ENCODE results near the gene PCMTD2.
"Not testable (repeated sequence)": the region's sequence is repeated elsewhere in the genome, so short reads cannot be mapped to it uniquely, and the experiment has no call there.

The PCMTD2 gene

DNA sequence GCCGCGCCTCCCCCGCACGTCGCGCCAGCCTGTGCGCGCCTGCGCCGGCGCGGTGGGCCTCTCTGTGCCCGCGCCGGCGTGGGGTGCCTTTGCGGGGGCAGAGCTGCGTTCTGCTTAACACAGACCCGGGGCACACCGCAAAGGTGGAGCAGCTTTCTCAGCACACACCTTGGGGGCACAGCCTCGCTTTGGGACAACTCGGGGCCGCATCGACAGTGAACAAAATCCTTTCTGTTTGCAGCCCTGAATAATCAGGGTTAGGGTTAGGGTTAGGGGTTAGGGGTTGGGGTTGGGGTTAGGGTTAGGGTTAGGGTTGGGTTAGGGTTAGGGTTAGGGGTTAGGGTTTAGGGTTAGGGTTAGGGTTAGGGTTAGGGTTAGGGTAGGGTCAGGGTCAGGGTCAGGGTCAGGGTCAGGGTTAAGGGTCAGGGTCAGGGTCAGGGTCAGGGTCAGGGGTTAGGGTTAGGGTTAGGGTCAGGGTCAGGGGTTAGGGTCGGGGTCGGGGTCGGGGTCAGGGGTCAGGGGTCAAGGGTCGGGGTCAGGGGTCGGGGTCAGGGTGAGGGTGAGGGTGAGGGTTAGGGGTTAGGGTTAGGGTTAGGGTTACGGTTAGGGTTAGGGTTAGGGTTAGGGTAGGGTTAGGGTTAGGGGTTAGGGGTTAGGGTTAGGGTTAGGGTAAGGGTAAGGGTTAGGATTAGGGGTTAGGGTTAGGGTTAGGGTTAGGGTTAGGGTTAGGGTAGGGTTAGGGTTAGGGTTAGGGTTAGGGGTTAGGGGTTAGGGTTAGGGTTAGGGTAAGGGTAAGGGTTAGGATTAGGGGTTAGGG, 31.1 kb downstream of the PCMTD2 start:
- DNase-seq (ENCODE audit: low read depth, low spot score): not testable (repeated sequence)

DNA sequence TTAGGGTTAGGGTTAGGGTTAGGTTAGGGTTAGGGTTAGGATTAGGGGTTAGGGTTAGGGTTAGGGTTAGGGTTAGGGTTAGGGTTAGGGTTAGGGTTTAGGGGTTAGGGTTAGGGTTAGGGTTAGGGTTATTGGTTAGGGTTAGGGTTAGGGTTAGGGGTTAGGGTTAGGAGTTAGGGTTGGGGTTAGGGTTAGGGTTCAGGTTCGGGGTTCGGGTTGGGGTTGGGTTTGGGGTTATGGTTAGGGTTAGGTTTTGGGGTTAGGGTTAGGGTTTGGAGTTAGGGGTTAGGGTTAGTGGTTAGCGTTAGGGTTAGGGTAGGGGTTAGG, 31.7 kb downstream of the PCMTD2 start:
- DNase-seq (ENCODE audit: low read depth, low spot score): not testable (repeated sequence)

DNA sequence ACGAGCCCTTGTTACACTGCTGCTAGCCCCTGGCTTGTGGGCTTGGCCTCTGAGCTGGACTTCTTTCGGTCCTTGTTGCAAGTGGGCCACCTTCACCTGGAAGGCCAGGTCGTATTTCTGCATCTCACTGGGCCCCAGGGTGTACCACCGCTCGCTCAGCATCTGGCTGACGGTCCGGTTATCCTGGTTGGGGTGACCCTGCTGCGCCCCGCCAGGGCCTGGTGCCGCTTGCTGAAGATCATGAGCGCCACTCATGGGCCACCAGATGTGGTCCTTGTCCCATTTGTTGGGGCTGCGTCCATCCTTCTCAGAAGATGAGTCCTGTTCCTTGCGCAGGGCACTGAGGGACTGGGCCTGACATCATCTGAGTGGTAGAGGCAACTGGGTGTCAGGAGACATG, 36.6 kb downstream of the PCMTD2 start:
- DNase-seq (ENCODE audit: low read depth, low spot score): not testable (repeated sequence)

DNA sequence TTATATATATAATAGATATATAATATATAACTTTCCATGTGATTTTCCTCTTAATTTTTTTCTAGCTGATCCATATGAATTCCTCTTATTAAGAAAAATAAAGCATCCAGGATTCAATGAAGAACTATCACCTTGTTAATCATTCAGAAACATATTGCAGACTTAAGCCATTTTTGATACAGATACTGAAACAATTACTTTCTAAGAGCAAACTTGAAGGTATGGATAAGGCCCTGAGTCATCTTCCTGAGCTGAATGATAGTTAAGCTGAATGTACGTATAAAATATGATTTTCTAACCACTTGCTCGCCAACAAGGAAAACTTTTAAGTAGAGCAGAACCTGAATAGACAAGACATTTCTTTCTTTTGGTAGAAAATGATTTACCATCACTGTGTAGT, 47.5 kb downstream of the PCMTD2 start:
- not testable (repeated sequence) for DNase-seq (ENCODE audit: low read depth, low spot score)

DNA sequence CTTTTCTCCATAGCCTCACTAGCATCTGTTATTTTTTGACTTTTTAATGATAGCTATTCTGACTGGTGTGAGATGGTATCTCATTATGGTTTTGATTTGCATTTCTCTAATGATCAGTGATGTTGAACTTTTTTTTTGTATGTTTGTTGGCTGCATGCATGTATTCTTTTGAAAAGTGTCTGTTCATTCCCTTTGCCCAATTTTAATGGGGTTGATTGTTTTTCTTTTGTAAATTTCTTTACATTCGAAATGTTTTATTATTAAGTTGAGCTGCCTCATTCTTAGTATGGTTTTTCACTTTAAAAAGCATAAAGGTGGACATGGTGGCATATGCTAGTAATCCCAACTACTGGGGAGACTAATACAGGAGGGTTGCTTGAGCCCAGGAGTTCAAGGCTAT, 58.2 kb downstream of the PCMTD2 start:
- DNase-seq (ENCODE audit: low read depth, low spot score): not testable (repeated sequence)

DNA sequence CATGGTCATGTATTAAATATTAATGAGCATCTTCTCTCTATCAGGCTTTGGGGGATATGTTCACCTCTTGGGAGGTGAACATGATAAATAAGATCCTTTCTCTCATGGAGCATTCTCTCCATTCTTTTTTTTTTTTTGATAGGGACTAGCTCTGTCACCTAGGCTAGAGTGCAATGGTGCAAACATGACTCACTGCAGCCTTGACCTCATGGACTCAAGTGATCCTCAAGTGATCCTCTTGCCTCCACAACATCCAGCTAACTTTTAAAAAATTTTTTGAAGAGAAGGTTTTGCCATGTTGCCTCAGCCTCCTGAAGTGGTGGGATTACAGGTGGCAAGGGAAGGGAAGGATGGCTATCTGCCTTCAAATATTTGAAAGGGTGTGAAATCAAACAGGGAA, 59.8 kb downstream of the PCMTD2 start:
- DNase-seq (ENCODE audit: low read depth, low spot score): not testable (repeated sequence)

DNA sequence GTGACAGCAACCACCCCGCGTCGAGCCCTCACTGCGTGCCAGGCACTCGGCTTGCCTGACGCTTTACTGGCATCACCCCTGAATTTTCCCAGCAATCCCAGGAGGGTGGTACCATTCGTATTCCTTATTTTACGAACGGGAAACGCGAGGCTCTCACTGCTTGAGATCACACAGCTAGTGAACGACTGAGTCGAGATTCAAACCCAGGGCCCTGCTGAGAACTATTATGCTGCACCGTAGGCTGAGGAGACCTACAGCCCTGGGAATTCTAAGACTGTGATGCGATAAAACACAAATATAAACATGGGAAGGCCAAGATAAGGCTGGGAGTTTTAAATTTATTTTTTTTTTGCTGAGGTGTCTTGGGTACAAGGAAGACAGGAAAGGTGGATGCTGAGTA, 60.3 kb downstream of the PCMTD2 start:
- not testable (repeated sequence) for DNase-seq (ENCODE audit: low read depth, low spot score)

DNA sequence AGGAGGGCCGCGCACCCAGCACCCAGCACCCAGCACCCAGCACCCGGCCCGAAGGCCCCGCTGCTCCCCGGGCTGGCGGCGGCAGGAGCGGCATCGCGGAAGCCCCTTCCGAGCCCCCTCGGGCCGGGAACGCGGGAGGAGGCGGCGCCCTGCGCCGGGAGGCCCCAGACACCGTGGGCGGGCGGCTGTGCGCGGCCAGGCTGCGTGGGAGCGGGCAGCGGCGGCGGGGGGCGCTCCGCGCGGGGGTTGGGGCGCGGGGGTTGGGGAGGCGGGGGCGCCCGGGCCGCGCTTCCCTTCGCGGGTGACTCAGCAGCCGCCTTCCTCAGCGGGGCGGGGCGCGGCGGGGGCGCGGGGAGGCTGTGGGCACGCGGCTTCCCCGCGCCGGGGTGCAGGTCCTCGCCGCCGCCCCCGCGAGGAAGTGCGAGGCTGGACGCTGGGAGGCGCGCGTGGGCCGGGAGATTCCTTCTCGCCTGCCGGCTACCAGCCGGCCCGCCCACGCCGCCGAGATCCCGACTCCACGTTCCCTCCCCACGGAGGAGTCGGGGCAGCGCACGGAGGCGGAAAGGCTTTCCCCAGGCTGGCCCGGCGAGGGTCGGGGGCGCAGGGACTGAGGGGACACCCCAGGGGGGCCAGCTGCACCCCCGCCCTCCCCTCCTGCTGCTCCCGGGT, 61.0 kb downstream of the PCMTD2 start:
- not testable (repeated sequence) for DNase-seq (ENCODE audit: low read depth, low spot score)

DNA sequence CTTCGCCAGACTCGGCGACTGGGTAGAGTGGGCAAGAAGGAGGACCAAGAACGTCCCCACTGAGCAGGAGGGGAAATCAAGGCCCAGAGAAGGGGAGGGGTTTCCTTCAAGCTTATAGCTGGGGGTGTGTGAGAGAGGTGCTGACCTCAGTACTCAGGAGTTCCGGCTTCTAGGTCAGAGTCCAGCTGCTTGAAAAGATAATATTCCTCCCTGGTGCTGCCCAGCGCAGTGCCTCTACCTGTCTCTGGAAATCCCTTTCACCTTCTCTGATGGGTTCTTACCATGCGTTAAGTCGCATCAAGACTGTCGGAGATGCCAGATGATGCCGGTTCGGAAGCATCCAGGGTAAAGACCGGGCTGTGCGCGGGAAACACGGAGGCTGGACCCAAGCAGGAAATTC, 61.8 kb downstream of the PCMTD2 start:
- not testable (repeated sequence) for DNase-seq (ENCODE audit: low read depth, low spot score)

DNA sequence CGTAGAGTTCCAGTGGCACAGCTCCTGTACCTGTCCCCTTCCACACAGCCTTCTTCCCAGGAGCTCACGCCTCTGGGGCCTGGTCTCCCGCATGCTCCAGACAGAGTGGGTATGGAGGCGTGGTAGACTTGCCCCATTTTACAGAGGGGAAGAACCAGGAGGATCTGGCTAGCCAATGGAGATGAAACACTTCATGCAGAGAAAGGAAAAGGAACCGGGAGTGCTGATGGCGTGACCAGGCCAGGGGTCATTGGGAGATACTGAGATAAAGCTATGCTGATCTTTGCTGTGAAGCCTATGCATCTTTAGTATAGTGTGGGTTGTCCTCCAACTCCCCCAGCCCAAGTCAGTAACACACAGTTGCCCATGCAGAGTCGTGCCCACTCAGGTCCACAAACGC, 62.5 kb downstream of the PCMTD2 start:
- not testable (repeated sequence) for DNase-seq (ENCODE audit: low read depth, low spot score)

DNA sequence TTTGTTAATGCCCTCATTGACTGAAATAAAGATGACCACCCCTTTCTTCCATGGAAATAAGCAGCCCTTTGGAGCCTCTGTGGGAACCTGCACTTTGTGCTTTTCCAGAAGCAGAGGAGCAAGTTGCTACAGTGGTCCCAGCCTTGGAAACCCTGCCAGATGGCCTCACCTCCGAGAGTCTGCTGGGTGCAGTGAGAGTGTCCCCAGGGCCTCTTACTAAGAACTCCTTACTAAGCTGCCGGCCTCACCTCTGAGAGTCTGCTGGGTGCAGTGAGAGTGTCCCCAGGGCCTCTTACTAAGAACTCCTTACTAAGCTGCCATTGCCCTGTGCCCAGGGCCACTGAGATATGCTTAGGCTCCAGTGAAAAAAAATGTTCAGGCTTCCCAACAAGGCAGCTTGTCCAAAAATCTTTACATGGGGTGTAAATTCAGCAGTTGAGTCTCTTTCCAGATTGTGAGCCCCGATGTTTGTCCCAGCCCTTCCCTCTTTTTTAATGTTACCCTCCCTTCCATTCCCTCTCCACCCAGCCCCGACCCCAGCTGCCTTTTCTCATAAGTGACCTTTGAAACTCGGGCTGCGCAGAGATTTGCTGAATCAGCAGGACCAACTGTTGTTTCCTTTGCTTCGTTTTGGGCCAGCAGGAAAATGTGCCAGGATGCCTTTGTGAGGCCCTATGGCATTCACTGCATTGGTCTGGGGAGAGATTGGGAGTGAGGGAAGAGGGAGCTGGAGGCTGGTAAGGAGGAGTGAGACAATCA, 66.7 kb downstream of the PCMTD2 start:
- not testable (repeated sequence) for DNase-seq (ENCODE audit: low read depth, low spot score)

All from activated CD4-positive, CD25-positive, alpha-beta regulatory T cell treated with anti-CD3 and anti-CD28 coated beads, Interleukin-2, amount 50 U/mL, for 16 hours (primary cell).